Fibroblast of villous mesenchyme (primary cell): Measurements from ENCODE around the gene AP1S2. TPM values are rescaled to one million over a fixed set of nuclear protein-coding genes. Genes with fewer than 3 reads are reported as not detected.

Experiments used
- DNase-seq: peaks from one replicate; pipeline ENCODE4 v3.0.0-alpha.2; 2010; ENCODE audit warnings: low read depth
- H3K4me3 ChIP-seq: 2 replicates; pipeline ENCODE4 v1.5.1; 2011; ENCODE audit warnings: low read depth, mild to moderate bottlenecking, low read length
- total RNA-seq: library from RNA; depleted of rRNA; stranded (reverse); fragments of >200 nt; gene quantifications from 2 replicates; pipeline ENCODE4 v1.2.3, GENCODE V29; 2012
- TF ChIP-seq, protein P1 (sequence below): IDR thresholded peaks from 2 replicates; pipeline ENCODE4 v1.5.1; 2012; ENCODE audit warnings: low read depth, mild to moderate bottlenecking, low read length; ENCODE audit not compliant: insufficient read depth

AP1S2 gene
- total RNA-seq, 1 donor, result 39.7 TPM

DNA sequence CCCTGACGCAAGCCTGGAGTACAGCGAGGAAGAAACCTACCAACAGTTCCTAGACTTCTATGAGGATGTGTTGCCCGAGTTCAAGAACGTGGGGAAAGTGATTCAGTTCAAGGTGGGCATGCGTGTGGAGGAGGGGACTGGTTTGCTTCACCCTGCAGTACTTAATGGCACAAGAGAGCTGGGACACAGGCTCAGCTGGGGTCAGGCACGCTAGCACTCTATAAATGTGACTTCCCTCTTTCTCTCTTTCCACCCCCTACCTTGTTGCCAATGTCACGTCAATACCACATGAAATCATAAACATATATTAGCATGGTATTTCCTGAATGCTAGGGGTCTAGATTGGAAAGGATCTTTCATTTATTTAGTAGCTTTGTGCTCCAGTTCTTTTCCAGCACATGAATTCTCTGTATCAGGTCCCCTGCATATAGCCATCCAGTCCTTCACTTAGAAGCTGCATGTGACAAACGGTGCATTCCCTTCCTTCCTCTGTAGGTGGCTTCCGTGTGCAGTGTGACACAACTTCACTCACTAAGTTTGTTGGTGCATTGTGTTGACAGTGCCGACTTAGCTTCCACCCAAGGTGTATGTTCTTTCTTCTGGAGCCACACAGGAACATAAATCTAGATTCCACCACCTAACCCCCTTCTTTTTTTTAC is 38.7 kb downstream of the AP1S2 start:
- H3K4me3 ChIP-seq, result no peak overlapping the region
- TF ChIP-seq, protein P1, sequence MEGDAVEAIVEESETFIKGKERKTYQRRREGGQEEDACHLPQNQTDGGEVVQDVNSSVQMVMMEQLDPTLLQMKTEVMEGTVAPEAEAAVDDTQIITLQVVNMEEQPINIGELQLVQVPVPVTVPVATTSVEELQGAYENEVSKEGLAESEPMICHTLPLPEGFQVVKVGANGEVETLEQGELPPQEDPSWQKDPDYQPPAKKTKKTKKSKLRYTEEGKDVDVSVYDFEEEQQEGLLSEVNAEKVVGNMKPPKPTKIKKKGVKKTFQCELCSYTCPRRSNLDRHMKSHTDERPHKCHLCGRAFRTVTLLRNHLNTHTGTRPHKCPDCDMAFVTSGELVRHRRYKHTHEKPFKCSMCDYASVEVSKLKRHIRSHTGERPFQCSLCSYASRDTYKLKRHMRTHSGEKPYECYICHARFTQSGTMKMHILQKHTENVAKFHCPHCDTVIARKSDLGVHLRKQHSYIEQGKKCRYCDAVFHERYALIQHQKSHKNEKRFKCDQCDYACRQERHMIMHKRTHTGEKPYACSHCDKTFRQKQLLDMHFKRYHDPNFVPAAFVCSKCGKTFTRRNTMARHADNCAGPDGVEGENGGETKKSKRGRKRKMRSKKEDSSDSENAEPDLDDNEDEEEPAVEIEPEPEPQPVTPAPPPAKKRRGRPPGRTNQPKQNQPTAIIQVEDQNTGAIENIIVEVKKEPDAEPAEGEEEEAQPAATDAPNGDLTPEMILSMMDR, result peak; percentile 34
- no peak for DNase-seq

DNA sequence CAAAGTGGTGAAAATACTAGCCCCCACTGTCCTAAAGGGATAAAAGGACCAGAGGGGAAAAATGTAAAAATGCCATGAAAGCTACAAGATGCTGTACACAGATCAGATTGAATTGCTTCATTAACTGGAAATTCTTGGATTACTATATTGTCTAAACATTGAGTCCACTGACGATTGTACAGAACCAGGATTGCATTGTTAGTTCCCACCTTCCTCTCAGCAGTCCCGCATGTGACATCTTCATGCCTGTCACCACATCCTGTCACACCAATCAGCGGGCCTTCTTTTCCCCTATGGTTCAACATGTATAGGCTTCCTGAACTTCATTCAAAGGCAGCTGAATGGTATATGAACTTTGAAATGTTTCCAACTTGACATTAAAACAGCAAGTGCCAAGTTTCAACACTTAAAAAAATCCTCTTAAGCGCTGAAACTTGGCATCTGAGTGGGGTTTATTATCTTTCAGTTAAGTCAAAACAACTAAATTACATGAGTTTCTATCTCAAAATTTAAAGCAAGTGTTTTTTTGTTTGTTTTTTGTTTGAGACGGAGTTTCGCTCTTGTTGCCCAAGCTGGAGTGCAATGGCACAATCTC is 39.7 kb downstream of the AP1S2 start:
- DNase-seq, result no peak
- TF ChIP-seq, protein P1, result no peak
- no peak overlapping the region for H3K4me3 ChIP-seq

GRCh38 chrX:15813416-15813815 is 41.2 kb downstream of the AP1S2 start:
- DNase-seq, result no peak
- TF ChIP-seq, protein P1, result no peak
- H3K4me3 ChIP-seq, result no peak overlapping the region

GRCh38 chrX:15812192-15812938 is 42.2 kb downstream of the AP1S2 start:
- no peak overlapping the region for H3K4me3 ChIP-seq
- TF ChIP-seq, protein P1, result no peak
- no peak for DNase-seq

GRCh38 chrX:15808254-15808653 is 46.4 kb downstream of the AP1S2 start:
- peak; percentile 18 for DNase-seq
- no peak overlapping the region for H3K4me3 ChIP-seq
- TF ChIP-seq, protein P1, result no peak

DNA sequence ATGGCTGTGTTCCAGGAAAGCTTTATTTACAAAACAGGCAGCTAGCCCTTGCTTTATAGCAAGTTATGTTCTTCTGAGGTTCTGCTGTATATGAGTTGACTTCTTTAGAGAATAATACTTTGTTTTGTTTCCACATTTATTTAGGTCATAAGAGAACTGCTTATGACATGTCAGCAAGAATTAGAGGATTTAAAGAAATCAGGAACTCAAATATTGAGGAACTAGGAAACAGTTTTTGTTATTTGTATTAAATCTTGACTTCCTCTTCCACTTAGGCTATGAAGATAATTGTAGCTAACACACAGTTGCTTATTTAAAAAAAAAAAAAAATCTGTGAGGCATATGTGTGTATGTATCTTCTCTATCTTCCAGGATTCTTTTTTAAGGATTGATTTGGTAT is 50.0 kb downstream of the AP1S2 start:
- H3K4me3 ChIP-seq, result no peak overlapping the region
- DNase-seq, result no peak
- TF ChIP-seq, protein P1, result no peak
